HepG2 (cell line): Measurements from ENCODE around the gene TREX2. TPM values are rescaled to one million over a fixed set of nuclear protein-coding genes. Genes with fewer than 3 reads are reported as not detected.
A peak's percentile ranks its signal among the peaks of the same experiment; 100 is the strongest.

Experiments
- ATAC-seq: fragments of 200-7000 bp; cut with Tn5 transposase; 3 replicates; pipeline ENCODE4 v1.9.1; 2020; ENCODE audit warnings: mild to moderate bottlenecking, moderate library complexity
- Bru-seq: library from RNA; stranded (reverse); fragments of 400-500 nt; gene quantifications from one replicate; lab custom pipeline; 2021; lab: Mats Ljungman, UMichigan
- BruChase-seq, 2 experiments: library from RNA; stranded (reverse); fragments of 400-500 nt; gene quantifications; one replicate each; lab custom pipeline; 2021; lab: Mats Ljungman, UMichigan
- BruUV-seq: library from RNA; stranded (reverse); fragments of 400-500 nt; replicated peaks from 2 replicates; lab custom pipeline; 2021; lab: Mats Ljungman, UMichigan
- CTCF ChIA-PET: fragments of 300-600 bp; formaldehyde crosslinking; extraction: SDS; loops from one replicate; lab custom pipeline; 2021; ENCODE audit warnings: low total read pairs, inconsistent platforms, low intra/inter-chr PET ratio; lab: Yijun Ruan, JAX
- POLR2A ChIA-PET: fragments of 350-600 bp; sonication (Branson Sonifier 250); formaldehyde crosslinking; loops from one replicate; lab custom pipeline; 2020; ENCODE audit warnings: antibody characterized with exemption, inconsistent platforms; lab: Yijun Ruan, JAX
- DNase-seq: peaks from one replicate; pipeline ENCODE4 v3.0.0-alpha.2; 2015; ENCODE audit warnings: low spot score
- FAIRE-seq: peaks from 3 replicates; lab custom pipeline; 2011; peaks lifted over from hg19 to GRCh38; lab: Jason Lieb, UNC
- H2AFZ ChIP-seq: one replicate; pipeline ENCODE4 v1.6.1; 2011; ENCODE audit warnings: low read length, inconsistent platforms
- H3K27ac ChIP-seq: fragments of 300-600 bp; 3 replicates; pipeline ENCODE4 v1.8.0; 2011; ENCODE audit warnings: mixed run types, mild to moderate bottlenecking, mixed read lengths, low read length, inconsistent platforms; ENCODE audit not compliant: insufficient read depth; ENCODE audit errors: extremely low read length
- H3K27me3 ChIP-seq, 2 experiments: fragments of 200-600 bp in 1 of 2; 2 replicates in 1 of 2; 3 replicates in 1 of 2; pipeline versions ENCODE4 v1.6.0 to v1.8.0; 2011; ENCODE audit warnings: low read length in 2 of 2, mild to moderate bottlenecking in 2 of 2, moderate library complexity in 2 of 2, inconsistent platforms in 1 of 2; ENCODE audit not compliant: insufficient read depth in 2 of 2, control insufficient read depth in 1 of 2
- H3K36me3 ChIP-seq, 2 experiments: fragments of 200-600 bp in 1 of 2; replicated peaks in 1 of 2; 2 replicates in 1 of 2; 3 replicates in 1 of 2; pipeline versions ENCODE4 v1.5.1 to v1.8.0; 2011; ENCODE audit warnings: low read length in 2 of 2, inconsistent platforms in 1 of 2; ENCODE audit not compliant: insufficient read depth in 2 of 2, control insufficient read depth in 1 of 2
- H3K4me1 ChIP-seq: 2 replicates; pipeline ENCODE4 v1.5.1; 2012; ENCODE audit warnings: low read length, inconsistent platforms; ENCODE audit not compliant: insufficient read depth
- H3K4me2 ChIP-seq: 2 replicates; pipeline ENCODE4 v1.6.0; 2011; ENCODE audit warnings: low read depth, low read length, inconsistent platforms
- H3K4me3 ChIP-seq, 3 experiments: fragments of 200-600 bp in 1 of 3; sonication (generic), shearing (Covaris generic) in 1 of 3; replicated peaks in 1 of 3; 2 replicates each; pipeline ENCODE4 v1.5.1; 2011 to 2016; ENCODE audit warnings: low read length in 3 of 3, inconsistent platforms in 2 of 3, low read depth in 2 of 3, mild to moderate bottlenecking in 2 of 3, control low read depth in 1 of 3, mixed read lengths in 1 of 3; ENCODE audit not compliant: insufficient read depth in 1 of 3
- H3K79me2 ChIP-seq: one replicate; pipeline ENCODE4 v1.6.1; 2011; ENCODE audit warnings: low read length, inconsistent platforms; ENCODE audit not compliant: insufficient read depth
- H3K9ac ChIP-seq: 2 replicates; pipeline ENCODE4 v1.6.0; 2011; ENCODE audit warnings: mild to moderate bottlenecking, low read depth, low read length, inconsistent platforms; ENCODE audit not compliant: insufficient read depth
- H3K9me3 ChIP-seq: 2 replicates; pipeline ENCODE4 v1.5.1; 2012; ENCODE audit warnings: mild to moderate bottlenecking, low read length
- H4K20me1 ChIP-seq: 2 replicates; pipeline ENCODE4 v1.6.0; 2011; ENCODE audit warnings: inconsistent platforms, mild to moderate bottlenecking, low read length, moderate library complexity; ENCODE audit not compliant: insufficient read depth
- AGO2 ChIP-seq: fragments of 200-400 bp; formaldehyde crosslinking; optimal IDR thresholded peaks from 2 replicates; pipeline ENCODE3; 2017; ENCODE audit warnings: mild to moderate bottlenecking, low read depth, low read length, moderate library complexity
- NFRKB ChIP-seq: fragments of 450-650 bp; IDR thresholded peaks from 2 replicates; pipeline ENCODE4 v1.6.1; 2017
- WGBS: methylation state at CpG from one replicate; pipeline ENCODE4 v1.1.6; 2017; ENCODE audit warnings: low lambda C conversion rate; 5-methylcytosine and 5-hydroxymethylcytosine counted together
- in situ Hi-C: cut with HindIII; loops from 2 replicates; pipeline ENCODE4 v1.10.0; 2017; ENCODE audit warnings: low pct_unique_long_range_greater_than_20kb; ENCODE audit not compliant: extremely low pct_ligation_motif_present
- intact Hi-C: fragments of 100-400 bp; cut with micrococcal nuclease; formaldehyde crosslinking; loops from one replicate; pipeline ENCODE4 v1.10.0; 2022; ENCODE audit not compliant: unreplicated experiment
- long read RNA-seq, 2 experiments: library from RNA in 1 of 2; library from polyadenylated mRNA in 1 of 2; stranded (forward) in 1 of 2; unstranded in 1 of 2; transcript quantifications; one replicate each; pipeline ENCODE4 v2.0.0, GENCODE V29; 2019 to 2022
- polyA minus RNA-seq, 3 experiments: library from RNA; depleted of rRNA, polyadenylated mRNA; stranded (reverse); fragments of >200 nt; gene quantifications; 2 replicates each; pipeline ENCODE4 v1.2.3, GENCODE V29; 2011; ENCODE audit warnings: low replicate concordance in 1 of 3
- polyA plus RNA-seq, 8 experiments: library from polyadenylated mRNA; depleted of rRNA in 3 of 8; stranded (reverse) in 7 of 8; unstranded in 1 of 8; fragments of >200 nt; fragmentation: Illumina TruSeq in 4 of 8; extraction: Trizol in 4 of 8; gene quantifications; 2 replicates each; pipeline versions ENCODE4 v1.2.1 to v1.2.3, GENCODE V29; 2011 to 2016; ENCODE audit warnings: low read depth in 4 of 8, missing spikeins in 1 of 8, mixed read lengths in 1 of 8; ENCODE audit not compliant: insufficient read depth in 1 of 8
- total RNA-seq, 5 experiments: library from RNA; depleted of rRNA; stranded (reverse); fragments of >200 nt; fragmentation: Illumina TruSeq; extraction: Trizol; gene quantifications; 2 replicates each; pipeline ENCODE4 v1.2.3, GENCODE V29; 2016; ENCODE audit warnings: low read depth in 1 of 5

The TREX2 gene
- total RNA-seq (2016; rRNA removed; fragmentation: Illumina TruSeq; extraction: Trizol) (0.18 TPM in 1 of 2 replicates, not detected in the other), polyA plus RNA-seq (2011; rRNA removed) (0.13 and 0.17 TPM in 2 replicates), polyA minus RNA-seq (2011; rRNA and poly(A)+ RNA removed; ENCODE audit: low replicate concordance) (0.24 and 0.87 TPM in 2 replicates), Bru-seq, nascent RNA (percentile 35 among the genes with signal in this experiment), BruChase-seq, experiment 1, labeled RNA remaining after a 6-hour chase (percentile 43 among the genes with signal in this experiment), BruChase-seq, experiment 2, labeled RNA remaining after a 2-hour chase (percentile 39 among the genes with signal in this experiment)
- 1.2 TPM in 1 of 2 replicates, not detected in the other for total RNA-seq (2016; cell fraction: cytosol; rRNA removed; fragmentation: Illumina TruSeq; extraction: Trizol; ENCODE audit: low read depth)
- 0.22 TPM in 1 of 2 replicates, not detected in the other for total RNA-seq (2016; cell fraction: insoluble cytoplasmic fraction; rRNA removed; fragmentation: Illumina TruSeq; extraction: Trizol)
- total RNA-seq (2016; cell fraction: membrane; rRNA removed; fragmentation: Illumina TruSeq; extraction: Trizol): 0.19 and 0.21 TPM in 2 replicates
- total RNA-seq (2016; cell fraction: nucleus; rRNA removed; fragmentation: Illumina TruSeq; extraction: Trizol): 0.50 and 0.62 TPM in 2 replicates
- polyA plus RNA-seq (2011; cell fraction: cytosol; rRNA removed): 0.09 and 0.21 TPM in 2 replicates
- polyA plus RNA-seq (2011; cell fraction: nucleus; rRNA removed): 1.2 and 2.1 TPM in 2 replicates
- polyA plus RNA-seq (2012): not detected in 2 replicates
- polyA plus RNA-seq (2016; cell fraction: cytosol; fragmentation: Illumina TruSeq; extraction: Trizol; ENCODE audit: low read depth): 0.18 TPM in 1 of 2 replicates, not detected in the other
- polyA plus RNA-seq (2016; cell fraction: insoluble cytoplasmic fraction; fragmentation: Illumina TruSeq; extraction: Trizol; ENCODE audit: low read depth): 0.19 TPM in 1 of 2 replicates, not detected in the other
- 0.15 TPM in 1 of 2 replicates, not detected in the other for polyA plus RNA-seq (2016; cell fraction: membrane; fragmentation: Illumina TruSeq; extraction: Trizol; ENCODE audit: low read depth)
- 0.38 TPM in 1 of 2 replicates, not detected in the other for polyA plus RNA-seq (2016; cell fraction: nucleus; fragmentation: Illumina TruSeq; extraction: Trizol; ENCODE audit: insufficient read depth, low read depth)
- not detected in 2 replicates for polyA minus RNA-seq (2011; cell fraction: cytosol; rRNA and poly(A)+ RNA removed)
- 1.3 and 1.6 TPM in 2 replicates for polyA minus RNA-seq (2011; cell fraction: nucleus; rRNA and poly(A)+ RNA removed)
- long read RNA-seq, experiment 1, partial matches to known transcripts: 7 of 8 reads
- long read RNA-seq, experiment 1, other reads (novel, unspliced or antisense): 1 of 8 reads
- long read RNA-seq, experiment 2, partial matches to known transcripts: 3 of 8 reads
- long read RNA-seq, experiment 2, other reads (novel, unspliced or antisense): 5 of 8 reads

GRCh38 chrX:153445856-153446635 is at the start of gene TREX2:
TREX2 (minus strand) TSS chrX:153446056; CDS start chrX:153445430, 626 bp downstream.
- TF ChIP-seq AGO2: peak; percentile 36
- TF ChIP-seq NFRKB: no peak
- BruUV-seq: no TSS peak
- POLR2A ChIA-PET: no interaction called here
- Histone ChIP-seq H3K9ac (no peak within 1 kb of the TSS), H3K79me2 (no peaks in the 10 kb centered on the region), H3K27ac (no peak within 1 kb of the TSS), H4K20me1 (no peaks in the 10 kb centered on the region), H3K4me1 (no peaks in the 10 kb centered on the region), H3K4me2 (no peak within 1 kb of the TSS), H2AFZ (no peak within 1 kb of the TSS), H3K4me3 (no peak within 1 kb of the TSS), H3K27me3 (no peaks in the 10 kb centered on the region), H3K9me3 (no peaks in the 10 kb centered on the region), H3K36me3 (no peaks in the 10 kb centered on the region)
- in situ Hi-C loops: no loop called here
- no peak for FAIRE-seq
- ATAC-seq: no peak
- CTCF ChIA-PET: no interaction called here
- intact Hi-C loops: no loop called here
- DNase-seq: no peak
- no CpG with 5 or more reads among the region's 30 CpGs for WGBS
